Measurements from ENCODE around the gene PAPOLG. TPM values are rescaled to one million over a fixed set of nuclear protein-coding genes. Genes with fewer than 3 reads are reported as not detected.

PAPOLG gene
- total RNA-seq (2014; rRNA removed; shearing (Covaris generic)): 26.0 and 33.9 TPM in 2 replicates

- Histone ChIP-seq H3K36me3 (replicated peaks; ENCODE audit: control insufficient read depth, insufficient read depth, low read length) (peaks cover 7% of the 10 kb centered on the region), H3K27me3 (ENCODE audit: control insufficient read depth, insufficient read depth, low read length) (no peaks in the 10 kb centered on the region), H3K4me3 (ENCODE audit: insufficient read depth, low read depth, low read length) (peak within 1 kb of the TSS; percentile 92)
- DNase-seq: peak; percentile 95
Observed at GRCh38 chr2:60756097-60757087, at the start of gene PAPOLG. PAPOLG (plus strand) TSS chr2:60756268; CDS start chr2:60756479, 211 bp downstream.

GRCh38 chr2:60707750-60708371, 48.2 kb upstream of the PAPOLG start:
- Histone ChIP-seq H3K4me3 (ENCODE audit: insufficient read depth, low read depth, low read length) (no peak overlapping the region), H3K36me3 (replicated peaks; ENCODE audit: control insufficient read depth, insufficient read depth, low read length) (no peaks in the 10 kb centered on the region), H3K27me3 (ENCODE audit: control insufficient read depth, insufficient read depth, low read length) (no peaks in the 10 kb centered on the region; the same call in 1 of the 2 replicates)
- peak; percentile 63 for DNase-seq

- Histone ChIP-seq H3K36me3 (replicated peaks; ENCODE audit: control insufficient read depth, insufficient read depth, low read length) (no peaks in the 10 kb centered on the region), H3K4me3 (ENCODE audit: insufficient read depth, low read depth, low read length) (no peak overlapping the region), H3K27me3 (ENCODE audit: control insufficient read depth, insufficient read depth, low read length) (no peaks in the 10 kb centered on the region; the same call in 1 of the 2 replicates)
- DNase-seq: no peak
Observed at GRCh38 chr2:60708630-60709320, 47.3 kb upstream of the PAPOLG start.

- H3K27me3 ChIP-seq (ENCODE audit: control insufficient read depth, insufficient read depth, low read length): no peaks in the 10 kb centered on the region; the same call in 1 of the 2 replicates
- no peak overlapping the region for H3K4me3 ChIP-seq (ENCODE audit: insufficient read depth, low read depth, low read length)
- no peak for DNase-seq
- no peaks in the 10 kb centered on the region for H3K36me3 ChIP-seq (replicated peaks; ENCODE audit: control insufficient read depth, insufficient read depth, low read length)
Observed at GRCh38 chr2:60710707-60711106, 45.4 kb upstream of the PAPOLG start.

- Histone ChIP-seq H3K27me3 (ENCODE audit: control insufficient read depth, insufficient read depth, low read length) (no peaks in the 10 kb centered on the region; the same call in 1 of the 2 replicates), H3K4me3 (ENCODE audit: insufficient read depth, low read depth, low read length) (no peak overlapping the region), H3K36me3 (replicated peaks; ENCODE audit: control insufficient read depth, insufficient read depth, low read length) (no peaks in the 10 kb centered on the region)
- DNase-seq: no peak
Observed at GRCh38 chr2:60715561-60715960, 40.5 kb upstream of the PAPOLG start.

DNA sequence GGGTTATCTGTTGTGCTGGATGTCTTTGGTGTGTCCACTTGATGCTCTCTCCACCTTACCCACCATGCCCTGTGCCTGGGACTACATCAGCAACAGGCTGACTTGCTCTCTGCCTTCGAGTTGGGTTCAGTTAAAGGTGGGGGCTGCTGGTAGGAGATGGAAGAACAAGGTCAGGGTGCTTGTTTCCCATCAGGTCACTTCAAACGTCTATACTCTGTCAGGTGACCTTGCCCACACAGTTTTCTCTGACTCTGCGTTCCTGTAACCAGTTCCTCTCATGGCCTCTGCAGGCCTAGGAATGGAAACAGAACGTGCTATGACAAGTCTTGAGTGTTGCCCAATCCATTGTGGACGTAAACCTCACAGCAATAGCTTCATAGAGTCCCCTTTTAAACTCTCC, 38.4 kb upstream of the PAPOLG start:
- H3K36me3 ChIP-seq (replicated peaks; ENCODE audit: control insufficient read depth, insufficient read depth, low read length): no peaks in the 10 kb centered on the region
- H3K4me3 ChIP-seq (ENCODE audit: insufficient read depth, low read depth, low read length): no peak overlapping the region
- H3K27me3 ChIP-seq (ENCODE audit: control insufficient read depth, insufficient read depth, low read length): no peaks in the 10 kb centered on the region
- no peak for DNase-seq

- Histone ChIP-seq H3K27me3 (ENCODE audit: control insufficient read depth, insufficient read depth, low read length) (no peaks in the 10 kb centered on the region), H3K4me3 (ENCODE audit: insufficient read depth, low read depth, low read length) (no peak overlapping the region), H3K36me3 (replicated peaks; ENCODE audit: control insufficient read depth, insufficient read depth, low read length) (no peaks in the 10 kb centered on the region)
- DNase-seq: no peak
Observed at GRCh38 chr2:60719331-60719730, 36.7 kb upstream of the PAPOLG start.

DNA sequence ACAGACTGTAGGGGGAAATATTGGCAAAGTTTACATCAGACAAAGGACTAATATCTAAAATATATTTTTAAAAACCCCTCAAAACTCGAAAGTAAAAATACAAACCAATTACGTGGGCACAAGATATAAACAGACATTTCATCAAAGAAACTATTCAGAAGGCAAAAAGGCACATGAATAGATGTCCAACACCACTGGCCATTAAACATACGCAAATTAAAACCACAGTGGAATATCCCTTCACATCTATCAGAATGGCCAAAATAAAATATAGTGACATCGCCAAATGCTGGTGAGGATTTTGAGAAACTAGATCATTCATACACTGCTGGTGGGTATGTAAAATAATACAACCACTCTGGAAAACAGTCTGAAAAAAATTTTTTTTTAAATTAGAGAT, 30.6 kb upstream of the PAPOLG start:
- Histone ChIP-seq H3K27me3 (ENCODE audit: control insufficient read depth, insufficient read depth, low read length) (no peaks in the 10 kb centered on the region), H3K4me3 (ENCODE audit: insufficient read depth, low read depth, low read length) (no peak overlapping the region), H3K36me3 (replicated peaks; ENCODE audit: control insufficient read depth, insufficient read depth, low read length) (no peaks in the 10 kb centered on the region)
- DNase-seq: no peak

GRCh38 chr2:60728855-60729254, 27.2 kb upstream of the PAPOLG start:
- DNase-seq: no peak
- H3K27me3 ChIP-seq (ENCODE audit: control insufficient read depth, insufficient read depth, low read length): no peaks in the 10 kb centered on the region
- no peaks in the 10 kb centered on the region for H3K36me3 ChIP-seq (replicated peaks; ENCODE audit: control insufficient read depth, insufficient read depth, low read length)
- no peak overlapping the region for H3K4me3 ChIP-seq (ENCODE audit: insufficient read depth, low read depth, low read length)

DNA sequence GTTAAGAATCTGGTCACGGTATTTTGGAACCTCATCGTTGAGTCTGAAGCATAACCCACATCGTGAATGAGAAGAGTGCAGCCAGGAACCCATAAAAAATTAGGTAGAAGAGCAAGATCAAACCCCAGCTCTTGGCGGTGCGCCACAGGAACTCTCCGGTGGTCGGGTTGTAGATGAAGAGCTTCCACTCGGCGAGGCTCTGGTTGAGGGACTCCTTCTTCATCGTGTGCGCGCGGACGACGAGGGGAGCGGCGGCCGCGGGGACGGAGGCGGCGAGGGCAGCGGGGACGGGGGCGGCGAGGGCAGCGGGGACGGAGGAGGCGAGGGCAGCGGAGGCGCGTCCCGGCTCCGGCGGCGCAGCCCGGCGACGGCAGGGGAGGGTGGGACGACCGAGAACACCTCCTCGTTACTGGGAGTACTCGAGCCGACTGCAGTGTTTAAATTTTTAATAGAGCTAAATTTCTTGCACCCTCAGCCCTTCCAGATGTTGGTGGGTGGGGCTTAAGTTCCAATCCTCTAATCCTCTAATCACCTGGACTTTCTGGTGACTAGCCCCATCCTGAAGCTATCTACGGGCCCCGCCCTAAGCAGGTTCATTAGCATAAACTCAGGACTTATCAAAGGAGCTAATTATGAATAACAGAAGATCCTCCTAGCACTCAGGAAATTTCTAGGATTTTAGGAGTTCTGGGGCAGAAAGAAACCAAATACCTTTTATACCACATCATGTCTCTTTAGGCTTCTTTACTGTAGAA, 20.4 kb upstream of the PAPOLG start:
- peaks cover 23% of the 10 kb centered on the region for H3K27me3 ChIP-seq (ENCODE audit: control insufficient read depth, insufficient read depth, low read length)
- DNase-seq: peak; percentile 83
- peak overlapping the region; percentile 62 for H3K4me3 ChIP-seq (ENCODE audit: insufficient read depth, low read depth, low read length)
- no peaks in the 10 kb centered on the region for H3K36me3 ChIP-seq (replicated peaks; ENCODE audit: control insufficient read depth, insufficient read depth, low read length)

DNA sequence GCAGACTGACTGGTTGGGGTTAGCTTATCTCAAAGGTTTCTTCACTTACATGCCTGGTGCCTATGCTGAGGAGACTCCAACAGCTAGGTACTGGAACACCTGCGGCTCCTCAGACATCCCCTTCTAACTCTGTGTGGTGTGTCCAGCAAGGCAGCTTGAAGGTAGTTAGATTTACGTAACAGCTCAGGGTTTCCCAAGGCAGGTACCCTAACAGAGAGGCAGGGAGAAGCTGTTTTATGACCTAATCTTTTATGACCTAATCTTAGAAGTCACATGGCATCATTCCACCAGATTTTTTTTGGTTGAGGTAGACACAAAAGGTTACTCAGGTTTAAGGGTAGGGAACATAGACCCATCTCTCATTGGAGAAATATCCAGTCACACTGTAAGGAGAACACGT, 17.4 kb upstream of the PAPOLG start:
- H3K36me3 ChIP-seq (replicated peaks; ENCODE audit: control insufficient read depth, insufficient read depth, low read length): no peaks in the 10 kb centered on the region
- peaks cover 27% of the 10 kb centered on the region for H3K27me3 ChIP-seq (ENCODE audit: control insufficient read depth, insufficient read depth, low read length)
- H3K4me3 ChIP-seq (ENCODE audit: insufficient read depth, low read depth, low read length): no peak overlapping the region
- no peak for DNase-seq

- Histone ChIP-seq H3K4me3 (ENCODE audit: insufficient read depth, low read depth, low read length) (no peak overlapping the region), H3K36me3 (replicated peaks; ENCODE audit: control insufficient read depth, insufficient read depth, low read length) (no peaks in the 10 kb centered on the region), H3K27me3 (ENCODE audit: control insufficient read depth, insufficient read depth, low read length) (peaks cover 31% of the 10 kb centered on the region)
- DNase-seq: no peak
Observed at GRCh38 chr2:60739156-60739555, 16.9 kb upstream of the PAPOLG start.

DNA sequence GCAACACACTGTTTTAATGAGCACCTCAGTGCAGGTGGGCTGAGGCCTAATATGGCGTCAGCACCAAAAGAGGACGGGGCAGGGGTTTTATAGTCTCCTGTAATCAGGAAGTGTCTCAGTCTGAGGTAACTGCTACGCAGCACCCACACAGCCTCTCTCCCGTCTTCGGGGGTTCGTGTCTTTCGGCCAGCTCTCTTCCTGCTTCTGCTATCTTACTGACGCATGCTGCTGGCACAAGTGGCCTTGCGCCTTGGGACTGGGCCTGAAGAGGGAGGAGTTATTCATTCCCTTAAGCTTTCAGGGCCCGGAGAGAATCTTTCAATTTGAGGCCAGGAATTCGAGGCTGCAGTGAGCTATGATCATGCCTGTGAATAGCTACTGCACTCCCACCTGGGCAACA, 14.5 kb upstream of the PAPOLG start:
- no peaks in the 10 kb centered on the region for H3K36me3 ChIP-seq (replicated peaks; ENCODE audit: control insufficient read depth, insufficient read depth, low read length)
- DNase-seq: no peak
- no peak overlapping the region for H3K4me3 ChIP-seq (ENCODE audit: insufficient read depth, low read depth, low read length)
- H3K27me3 ChIP-seq (ENCODE audit: control insufficient read depth, insufficient read depth, low read length): peaks cover 26% of the 10 kb centered on the region

- H3K4me3 ChIP-seq (ENCODE audit: insufficient read depth, low read depth, low read length): no peak overlapping the region
- DNase-seq: peak; percentile 26
- H3K27me3 ChIP-seq (ENCODE audit: control insufficient read depth, insufficient read depth, low read length): peaks cover 26% of the 10 kb centered on the region
- H3K36me3 ChIP-seq (replicated peaks; ENCODE audit: control insufficient read depth, insufficient read depth, low read length): no peaks in the 10 kb centered on the region
Observed at GRCh38 chr2:60742419-60742818, 13.6 kb upstream of the PAPOLG start.
